Measurements from ENCODE around the gene OR2C3.

DNA sequence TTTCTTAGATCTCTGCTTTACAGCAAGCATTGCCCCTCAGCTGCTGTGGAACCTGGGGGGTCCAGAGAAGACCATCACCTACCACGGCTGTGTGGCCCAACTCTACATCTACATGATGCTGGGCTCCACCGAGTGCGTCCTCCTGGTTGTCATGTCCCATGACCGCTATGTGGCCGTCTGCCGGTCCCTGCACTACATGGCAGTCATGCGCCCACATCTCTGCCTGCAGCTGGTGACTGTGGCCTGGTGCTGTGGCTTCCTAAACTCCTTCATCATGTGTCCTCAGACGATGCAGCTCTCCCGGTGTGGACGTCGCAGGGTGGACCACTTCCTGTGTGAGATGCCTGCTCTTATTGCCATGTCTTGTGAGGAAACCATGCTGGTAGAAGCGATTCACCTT, 44.9 kb downstream of the OR2C3 start:
- TF ChIP-seq, protein P1, sequence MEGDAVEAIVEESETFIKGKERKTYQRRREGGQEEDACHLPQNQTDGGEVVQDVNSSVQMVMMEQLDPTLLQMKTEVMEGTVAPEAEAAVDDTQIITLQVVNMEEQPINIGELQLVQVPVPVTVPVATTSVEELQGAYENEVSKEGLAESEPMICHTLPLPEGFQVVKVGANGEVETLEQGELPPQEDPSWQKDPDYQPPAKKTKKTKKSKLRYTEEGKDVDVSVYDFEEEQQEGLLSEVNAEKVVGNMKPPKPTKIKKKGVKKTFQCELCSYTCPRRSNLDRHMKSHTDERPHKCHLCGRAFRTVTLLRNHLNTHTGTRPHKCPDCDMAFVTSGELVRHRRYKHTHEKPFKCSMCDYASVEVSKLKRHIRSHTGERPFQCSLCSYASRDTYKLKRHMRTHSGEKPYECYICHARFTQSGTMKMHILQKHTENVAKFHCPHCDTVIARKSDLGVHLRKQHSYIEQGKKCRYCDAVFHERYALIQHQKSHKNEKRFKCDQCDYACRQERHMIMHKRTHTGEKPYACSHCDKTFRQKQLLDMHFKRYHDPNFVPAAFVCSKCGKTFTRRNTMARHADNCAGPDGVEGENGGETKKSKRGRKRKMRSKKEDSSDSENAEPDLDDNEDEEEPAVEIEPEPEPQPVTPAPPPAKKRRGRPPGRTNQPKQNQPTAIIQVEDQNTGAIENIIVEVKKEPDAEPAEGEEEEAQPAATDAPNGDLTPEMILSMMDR (IDR thresholded peaks at IDR 0.05): no peak
- TF ChIP-seq EP300 (IDR thresholded peaks at IDR 0.05): no peak

All from esophagus muscularis mucosa (tissue), 3 donors.